ENCODE measurements around the gene FURIN. TPM values are rescaled to one million over a fixed set of nuclear protein-coding genes. Genes with fewer than 3 reads are reported as not detected.

The FURIN gene
- total and polyA plus RNA-seq, 9 of the 15 experiments (the other 6 are each of a cell fraction or from before 2014, with no cell fraction given) = 0.92 to 99.9 (median 34.8) TPM

- intact Hi-C loops (cut with micrococcal nuclease) (no loop called here), in situ Hi-C loops (cut with MboI) (no loop called here)
- POLR2A ChIA-PET = interaction anchor here (0.9 kb wide), 1 partner anchor 48 kb away, joined by 3 read pairs; no protein-coding TSS in a partner anchor
Measured at GRCh38 chr15:90844696-90845095, 23.7 kb upstream of the FURIN start.

More at GRCh38 chr15:90844696-90845095, 23.7 kb upstream of the FURIN start:
- peak overlapping the region; percentile 41 to 85; a peak in 2 of 4 replicates for H3K9ac ChIP-seq (ENCODE audit: insufficient read depth in 1 of 2, low read depth in 2 of 2, low read length in 2 of 2)
- DNase-seq (ENCODE audit: extremely low read depth in 1 of 4, low spot score in 3 of 4) = no peak
- H4K20me1 ChIP-seq (replicated peaks; ENCODE audit: control insufficient read depth, insufficient read depth, low read length) = no peaks in the 10 kb centered on the region
- TF ChIP-seq FOXM1 (IDR thresholded peaks at IDR 0.05; ENCODE audit: low read depth) = no peak
- no peak for TF ChIP-seq FOXM1 (CRISPR knock-in tag; IDR thresholded peaks at IDR 0.05; ENCODE audit: low read depth)
- TF ChIP-seq CTBP1 (IDR thresholded peaks at IDR 0.05; ENCODE audit: borderline replicate concordance) = no peak
- no peak for TF ChIP-seq AFF1 (IDR thresholded peaks at IDR 0.05; ENCODE audit: low read depth in 1 of 2, partially characterized antibody in 2 of 2)
- TF ChIP-seq GATAD2B (IDR thresholded peaks at IDR 0.05; ENCODE audit: borderline replicate concordance) = no peak
- no peak for TF ChIP-seq SAP30 (IDR thresholded peaks at IDR 0.05; ENCODE audit: borderline replicate concordance, insufficient read depth, low read depth, low read length, poor library complexity, severe bottlenecking)
- no peak for TF ChIP-seq POU5F1 (IDR thresholded peaks at IDR 0.05; ENCODE audit: borderline replicate concordance, low read depth, low read length, partially characterized antibody)
- TF ChIP-seq BCOR (IDR thresholded peaks at IDR 0.05) = no peak
- TF ChIP-seq TAF1 (IDR thresholded peaks at IDR 0.05; ENCODE audit: control insufficient read depth, extremely low read depth, insufficient read depth, low read length, severe bottlenecking) = no peak
- TF ChIP-seq FOXP4 (CRISPR knock-in tag; IDR thresholded peaks at IDR 0.05; ENCODE audit: borderline replicate concordance) = no peak
- TF ChIP-seq SMC3 (conservative IDR thresholded peaks at IDR 0.05; ENCODE audit: insufficient read depth, low read depth, low read length) = no peak
- no peak for TF ChIP-seq HNRNPK (IDR thresholded peaks at IDR 0.05; ENCODE audit: low read depth, low read length, poor library complexity, severe bottlenecking)
- no peaks in the 10 kb centered on the region for H3K79me2 ChIP-seq (ENCODE audit: control insufficient read depth, insufficient read depth, low read length)
- peak overlapping the region; percentile 69; the same call in 2 of the 3 replicates for H3K27ac ChIP-seq (ENCODE audit: extremely low read depth, low read depth, low read length)
- BruUV-seq (replicated peaks) = no TSS peak
- H3K9me3 ChIP-seq (replicated peaks; ENCODE audit: control insufficient read depth, insufficient read depth, low read depth, low read length) = no peaks in the 10 kb centered on the region
- no peaks in the 10 kb centered on the region for H3K36me3 ChIP-seq (ENCODE audit: control insufficient read depth, insufficient read depth, low read length)
- FAIRE-seq = no peak
- no peak for ATAC-seq
- H2AFZ ChIP-seq (ENCODE audit: low read depth, low read length) = peak overlapping the region; percentile 91
- H3K4me1 ChIP-seq (replicated peaks in 1 of 2; ENCODE audit: control insufficient read depth in 2 of 2, insufficient read depth in 2 of 2, low read length in 2 of 2) = peaks cover 39 to 43% of the 10 kb centered on the region in 2 experiments
- H3K4me3 ChIP-seq = no peak overlapping the region
- CTCF ChIA-PET (ENCODE audit: low intra/inter-chr PET ratio) = no interaction called here
- no peaks in the 10 kb centered on the region for H3K27me3 ChIP-seq (ENCODE audit: control insufficient read depth in 2 of 2, insufficient read depth in 2 of 2, low read length in 2 of 2)
- H3K9me1 ChIP-seq (ENCODE audit: control insufficient read depth, insufficient read depth, low read length) = no peaks in the 10 kb centered on the region
- H3K4me2 ChIP-seq (ENCODE audit: insufficient read depth, low read length) = no peak overlapping the region
- WGBS (ENCODE audit: insufficient coverage, low coverage, missing lambda C conversion rate) = 54% methylated on average over 3 of the region's 5 CpGs

All from K562 (cell line).